GM12873 (cell line): Measurements from ENCODE around the gene DGAT2.

Source experiments
- CTCF ChIP-seq: IDR thresholded peaks from 2 replicates; pipeline ENCODE4 v1.5.1; 2012; ENCODE audit warnings: low read depth, mild to moderate bottlenecking, moderate library complexity, low read length, control low read depth; ENCODE audit not compliant: insufficient read depth; ENCODE audit errors: missing control alignments

Gene DGAT2

GRCh38 chr11:75762158-75762557 lies 6.4 kb upstream of the DGAT2 start:
- no peak for TF ChIP-seq CTCF

GRCh38 chr11:75762885-75763284 lies 5.7 kb upstream of the DGAT2 start:
- TF ChIP-seq CTCF: no peak

- no peak for TF ChIP-seq CTCF
Observed at GRCh38 chr11:75763846-75764245, 4.7 kb upstream of the DGAT2 start.

- no peak for TF ChIP-seq CTCF
Observed at GRCh38 chr11:75765116-75765515, 3.5 kb upstream of the DGAT2 start.

- TF ChIP-seq CTCF: no peak
Observed at GRCh38 chr11:75766443-75767227, 1.9 kb upstream of the DGAT2 start.

- TF ChIP-seq CTCF: no peak
Observed at GRCh38 chr11:75767228-75767572, 1.4 kb upstream of the DGAT2 start.

GRCh38 chr11:75767793-75768111 lies 826 bp upstream of the DGAT2 start:
- no peak for TF ChIP-seq CTCF
